Hematopoietic multipotent progenitor cell (in vitro differentiated cells): ENCODE measurements around the gene TM7SF2. TPM values are rescaled to one million over a fixed set of nuclear protein-coding genes. Genes with fewer than 3 reads are reported as not detected.

Experiments used
- DNase-seq, 3 donors: peaks; one replicate each; pipeline ENCODE4 v3.0.0-alpha.2; 2011 to 2015; ENCODE audit warnings: low read depth in 2 of 3, low spot score in 2 of 3
- total RNA-seq: library from RNA; depleted of rRNA; stranded (reverse); fragments of >200 nt; gene quantifications from one replicate; pipeline ENCODE4 v1.2.3, GENCODE V29; 2012

Gene TM7SF2
- total RNA-seq, 1 donor: 46.6 TPM

DNA sequence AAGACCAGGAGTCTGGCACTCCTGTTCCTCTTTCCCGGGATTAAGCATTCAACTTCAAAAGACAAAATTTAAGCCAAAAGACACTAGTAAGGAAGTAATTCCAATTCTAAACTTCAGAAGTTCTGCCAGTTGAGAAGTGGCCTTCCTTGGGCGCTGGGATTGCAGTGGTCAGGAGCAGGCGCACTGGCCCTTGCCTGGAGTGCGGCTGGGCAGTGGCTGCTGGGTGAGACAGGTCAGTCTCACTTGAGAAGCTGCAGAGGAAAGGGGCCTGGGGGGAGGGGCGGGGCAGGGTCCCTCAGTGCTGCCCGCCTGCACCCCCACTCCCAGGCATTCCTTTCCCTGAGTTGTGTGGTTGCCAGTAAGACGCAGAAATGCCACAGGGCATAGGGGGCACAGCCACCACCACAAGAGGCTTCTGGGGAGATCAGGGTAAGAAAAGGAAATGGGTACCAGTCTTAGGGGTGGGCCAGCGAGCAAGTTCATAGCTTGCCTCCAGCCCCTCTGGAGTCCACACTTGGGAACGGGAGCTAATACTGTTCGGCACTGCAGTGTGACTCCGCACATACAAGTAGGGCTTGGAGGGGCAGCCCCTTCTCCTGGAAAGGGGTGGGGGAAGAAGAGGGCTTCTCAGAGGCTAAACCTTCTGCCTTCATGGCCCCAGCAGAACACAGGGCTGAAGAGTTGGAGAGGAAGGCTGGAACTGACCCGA lies 16.0 kb downstream of the TM7SF2 start:
- DNase-seq: no peak

DNA sequence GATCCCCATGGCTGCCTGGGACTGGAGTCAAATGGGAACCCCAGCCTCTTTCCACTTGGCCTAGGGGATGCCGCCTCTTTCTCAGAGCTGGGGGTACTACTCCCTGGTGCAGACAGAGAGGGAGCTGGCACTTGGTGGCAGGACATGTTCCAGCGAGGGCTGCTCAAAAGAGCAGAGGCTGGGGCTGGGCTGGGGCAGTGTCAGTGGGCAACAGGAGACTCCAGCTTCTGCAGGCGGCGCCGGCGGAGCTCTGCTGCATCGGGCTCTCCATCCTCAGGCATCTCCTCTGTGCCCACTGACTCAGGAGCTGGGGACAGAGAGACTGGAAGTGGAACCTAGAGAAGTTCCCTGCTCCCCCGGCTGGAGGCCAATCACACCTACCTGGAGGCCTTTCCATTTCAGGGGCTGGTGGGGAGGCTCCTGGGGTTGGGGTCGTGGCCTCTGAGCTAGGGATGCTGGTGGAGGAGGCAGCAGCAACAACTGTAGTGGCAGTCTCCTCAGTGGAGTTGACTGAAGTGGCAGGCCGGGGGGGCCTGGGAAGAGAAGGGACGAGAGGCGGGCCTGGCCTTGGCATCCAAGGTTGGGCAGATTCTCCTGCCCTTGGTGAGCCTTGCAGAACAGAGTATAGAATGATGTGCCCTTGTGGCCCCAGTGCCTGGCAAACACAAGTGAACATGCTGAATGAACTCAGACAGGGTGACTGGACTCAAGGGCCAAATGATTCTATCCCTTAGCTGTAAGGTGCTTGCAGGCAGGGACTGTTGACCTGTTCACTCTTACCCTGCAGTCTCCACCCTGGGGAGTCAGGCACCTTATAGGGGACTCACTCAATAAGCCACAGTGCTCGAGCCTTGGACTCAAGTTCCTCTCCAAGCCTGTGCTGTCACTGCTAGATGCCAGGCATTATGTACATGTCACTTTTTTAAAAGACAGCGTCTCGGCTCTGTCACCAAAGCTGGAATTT lies 16.8 kb downstream of the TM7SF2 start:
- DNase-seq: no peak

DNA sequence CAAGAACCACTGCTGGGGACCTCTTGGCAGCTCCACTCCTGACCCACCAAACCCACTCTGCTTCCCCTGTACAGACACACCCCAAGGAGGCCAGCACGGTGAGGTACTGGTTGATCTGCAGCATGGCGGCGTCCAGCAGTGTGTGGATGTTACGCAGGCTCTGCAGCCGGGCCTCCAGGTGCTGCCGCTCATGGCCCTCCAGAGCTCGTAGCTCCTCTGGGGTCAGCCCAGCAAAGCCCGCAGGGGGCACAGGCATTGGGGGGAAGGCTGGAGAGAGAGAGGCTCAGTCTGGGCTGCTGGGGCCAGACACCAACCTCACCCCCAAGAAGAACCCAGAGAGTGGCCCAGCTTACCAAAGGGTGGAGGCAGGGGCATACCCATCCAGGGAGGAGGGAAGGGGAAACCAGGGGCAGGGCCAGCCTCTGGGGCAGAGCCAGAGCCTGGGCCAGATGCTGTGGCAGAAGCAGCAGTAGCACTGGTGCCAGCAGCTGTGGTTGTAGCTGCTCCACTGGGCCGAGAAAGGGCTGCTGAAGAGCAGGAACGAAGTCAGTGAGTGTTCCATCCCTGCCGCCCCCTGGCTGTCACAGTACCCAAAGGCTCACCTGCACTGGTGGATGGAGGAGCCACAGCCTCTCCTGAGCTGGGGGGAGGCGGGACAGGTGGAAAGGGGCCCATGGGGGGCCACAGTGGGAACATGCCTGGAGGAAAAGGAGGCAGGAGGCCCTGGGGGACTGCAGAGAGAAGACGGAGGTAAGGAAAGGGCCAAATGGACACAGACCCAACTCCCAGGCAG lies 18.2 kb downstream of the TM7SF2 start:
- no peak for DNase-seq

DNA sequence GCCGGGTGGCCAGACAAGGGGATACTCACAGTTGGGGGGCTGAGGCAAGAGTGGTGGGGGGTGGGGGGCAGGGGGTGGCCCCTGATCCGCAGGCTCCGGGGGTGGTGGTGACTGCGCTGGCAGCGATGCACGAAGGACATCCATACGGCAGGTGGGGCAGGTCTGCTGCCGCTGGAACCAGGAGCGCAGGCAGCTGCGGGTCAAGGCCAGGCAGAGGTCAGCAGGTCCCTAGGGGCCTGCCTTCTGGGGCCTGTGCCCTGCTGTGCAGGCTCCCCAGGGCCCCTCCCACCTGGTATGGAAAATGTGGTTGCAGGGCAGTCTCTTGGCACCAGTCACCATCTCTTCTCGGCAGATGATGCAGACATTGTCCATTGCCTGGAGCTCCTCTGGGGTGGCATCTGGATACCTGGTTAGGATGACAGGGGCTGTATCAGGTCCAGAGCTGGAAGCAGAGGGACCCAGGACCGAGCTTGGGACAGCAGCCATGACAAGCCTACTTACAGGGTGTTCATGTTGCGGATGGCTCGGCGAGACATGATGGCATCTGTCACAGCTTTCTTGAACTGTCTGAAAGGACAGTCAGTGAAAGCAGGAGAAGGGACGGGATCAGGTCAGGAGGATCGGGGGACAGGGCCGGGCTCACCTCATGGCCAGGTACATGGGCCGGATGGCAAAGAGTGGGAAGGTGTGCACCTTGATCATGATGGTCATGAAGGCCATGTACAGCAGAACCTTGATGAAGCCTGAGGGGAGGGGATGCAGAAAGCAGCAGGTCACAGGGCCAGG lies 19.2 kb downstream of the TM7SF2 start:
- no peak for DNase-seq

DNA sequence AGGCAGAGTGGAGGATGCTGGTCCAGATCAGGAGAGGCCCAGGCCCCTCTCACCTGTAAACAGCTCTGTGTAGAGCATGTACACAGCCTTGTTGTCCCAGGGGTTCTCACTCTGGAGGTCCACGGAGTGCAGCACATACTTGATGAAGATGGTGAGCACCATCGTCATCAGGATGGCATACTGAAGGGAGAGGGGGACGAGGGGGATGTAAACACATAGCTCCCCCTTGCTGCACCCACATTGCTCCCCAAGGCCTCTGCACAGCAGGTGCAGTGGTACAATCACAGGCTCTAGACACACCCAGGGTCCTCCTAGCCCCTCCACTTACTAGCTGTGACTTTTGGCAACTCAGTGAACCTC lies 19.7 kb downstream of the TM7SF2 start:
- no peak for DNase-seq

DNA sequence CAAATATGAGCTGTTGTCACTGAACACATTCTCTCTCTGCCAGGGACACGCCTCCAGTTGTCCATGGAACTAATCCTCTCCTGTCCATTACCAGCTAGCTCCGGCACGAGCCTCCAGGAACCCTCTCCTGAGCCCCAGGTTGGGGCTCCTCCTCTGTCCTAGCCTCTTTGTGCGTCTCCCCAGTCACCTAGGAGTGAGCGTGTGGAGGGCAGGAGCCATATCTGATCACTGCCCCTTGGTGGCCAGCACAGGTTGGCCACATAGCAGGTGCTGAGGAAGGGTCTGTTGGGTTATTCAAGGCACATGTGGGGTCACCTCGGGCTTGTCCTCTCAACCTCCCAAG lies 20.2 kb downstream of the TM7SF2 start:
- no peak for DNase-seq

DNA sequence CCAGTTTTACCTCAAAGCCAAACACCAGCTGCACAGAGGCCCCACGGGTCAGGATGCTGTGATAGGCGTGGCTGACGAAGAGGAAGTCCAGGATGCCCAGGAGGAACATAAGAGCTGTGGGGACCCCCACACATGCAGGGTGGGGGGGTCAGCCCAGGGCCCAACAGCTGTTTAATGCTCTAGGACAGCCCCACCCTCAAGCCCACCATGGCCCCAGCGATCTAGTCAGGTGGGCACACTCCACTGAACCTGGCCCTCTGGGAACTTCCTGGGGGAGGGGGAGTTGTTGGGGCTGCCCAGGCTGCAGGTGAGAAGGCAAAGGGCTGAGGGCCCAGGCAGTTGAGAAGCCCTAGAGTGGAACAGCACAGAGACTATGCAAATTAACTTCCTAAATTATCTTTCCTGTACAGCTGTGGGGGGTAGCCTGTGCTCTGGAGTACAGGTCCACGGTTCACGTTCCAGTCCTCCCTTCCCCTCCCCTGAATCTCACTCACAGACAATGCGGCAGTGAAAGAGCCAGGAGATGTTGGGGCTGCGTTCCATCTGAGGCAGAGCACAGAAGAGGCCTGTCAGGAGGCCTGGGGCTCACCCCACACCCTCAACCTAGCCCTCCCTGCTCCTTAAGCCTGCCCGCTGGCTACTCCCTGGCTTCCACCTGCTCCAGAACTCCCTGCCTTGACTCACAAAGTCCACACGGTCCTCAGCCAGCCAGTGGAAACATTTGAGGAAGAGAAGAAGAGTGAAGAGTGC lies 20.7 kb downstream of the TM7SF2 start:
- DNase-seq: no peak

DNA sequence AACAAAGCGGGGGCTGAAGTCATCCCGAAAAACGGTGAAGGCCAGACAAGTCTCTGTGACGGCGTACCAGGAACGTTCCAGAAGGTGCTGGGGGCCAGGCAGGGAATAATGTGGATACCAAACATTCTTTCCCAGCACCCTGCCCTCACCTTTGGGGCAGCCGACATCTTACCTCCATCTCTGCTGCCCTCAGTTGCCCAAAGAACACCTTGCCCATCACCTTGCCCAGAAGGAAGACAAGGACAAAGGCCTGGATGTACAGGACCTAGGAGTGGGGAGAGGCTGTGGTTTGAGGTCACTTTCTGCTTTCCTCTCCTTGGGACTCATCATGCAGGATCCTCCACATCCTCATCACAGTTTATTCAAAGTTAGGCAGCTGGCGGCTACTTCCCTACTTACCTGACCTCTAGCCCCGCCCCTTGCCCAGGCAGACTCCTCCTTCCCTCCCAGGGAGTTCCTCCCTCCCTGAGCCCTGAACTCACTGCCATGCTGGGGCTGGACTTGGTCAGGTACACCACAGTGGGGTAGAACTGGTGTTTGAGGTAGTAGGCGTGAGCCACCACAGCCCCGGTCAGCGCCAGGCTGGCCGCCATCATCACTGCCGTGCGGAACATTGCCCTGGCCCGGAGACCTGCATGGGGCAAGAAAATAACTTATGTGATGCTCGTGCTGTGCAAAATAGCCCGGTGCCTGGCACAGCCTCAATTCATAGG lies 21.5 kb downstream of the TM7SF2 start:
- peak in 2 of 3 donors; percentile 41 to 42 for DNase-seq

DNA sequence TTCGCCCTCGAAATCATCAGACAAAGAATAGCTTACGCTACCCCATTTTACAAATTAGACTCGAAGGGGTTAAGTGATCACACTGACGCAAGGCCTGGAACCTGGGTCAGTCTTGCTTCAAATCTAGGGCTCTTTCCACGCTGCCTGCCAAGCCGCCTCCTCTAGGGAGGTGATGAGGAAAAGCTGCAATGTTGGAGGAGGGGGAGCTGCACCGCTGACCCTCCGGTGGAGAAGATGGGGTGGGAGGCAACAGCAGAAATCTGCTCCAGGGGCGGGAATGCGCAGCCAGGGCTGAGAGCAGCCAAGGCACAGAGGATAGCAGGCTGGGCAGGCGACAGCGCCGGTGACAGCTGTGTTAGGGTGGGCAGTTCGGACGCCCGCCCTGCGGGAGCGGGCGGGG lies 22.1 kb downstream of the TM7SF2 start:
- DNase-seq: no peak

DNA sequence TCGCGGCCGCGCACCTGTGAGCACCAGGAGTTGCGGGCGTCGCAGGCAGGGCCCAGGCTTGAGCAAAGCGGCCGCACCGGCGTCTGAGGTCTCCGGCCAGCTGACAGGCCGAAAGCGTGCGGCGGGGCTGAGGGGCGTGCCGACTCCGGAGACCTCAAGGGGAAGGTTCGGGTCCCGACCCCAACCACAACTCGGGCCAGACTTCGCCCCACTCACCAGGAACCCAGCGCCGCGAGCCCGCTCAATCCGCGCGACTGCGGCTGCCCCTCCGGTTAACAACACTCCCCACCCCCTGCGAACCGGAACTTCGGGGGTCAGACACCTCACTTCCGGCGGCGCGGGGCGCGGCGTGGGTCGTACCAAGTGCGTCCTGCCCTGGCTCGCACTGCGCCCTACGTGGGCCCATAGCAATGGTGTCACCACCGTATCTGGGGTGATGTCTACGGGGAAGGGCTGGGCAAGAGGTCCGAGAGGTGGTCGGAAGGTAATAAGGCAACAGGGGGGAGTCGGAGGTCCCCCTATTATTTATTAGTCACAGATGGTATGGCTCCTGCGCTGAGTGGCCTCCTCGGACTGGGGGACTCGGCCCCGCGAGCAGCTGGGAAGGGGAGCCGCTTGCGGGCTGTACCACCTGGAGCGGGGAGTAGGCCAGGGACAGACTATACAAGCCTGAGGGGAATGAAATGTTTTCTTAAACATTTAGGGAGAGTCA lies 22.7 kb downstream of the TM7SF2 start, which contains the start of gene SYVN1:
Gene SYVN1 (minus strand): TSS at position 280 of the 712 bp plus-strand sequence. CDS start 918 bp downstream, outside the sequence.
- DNase-seq: peak; percentile 89 to 94 (median 93)

DNA sequence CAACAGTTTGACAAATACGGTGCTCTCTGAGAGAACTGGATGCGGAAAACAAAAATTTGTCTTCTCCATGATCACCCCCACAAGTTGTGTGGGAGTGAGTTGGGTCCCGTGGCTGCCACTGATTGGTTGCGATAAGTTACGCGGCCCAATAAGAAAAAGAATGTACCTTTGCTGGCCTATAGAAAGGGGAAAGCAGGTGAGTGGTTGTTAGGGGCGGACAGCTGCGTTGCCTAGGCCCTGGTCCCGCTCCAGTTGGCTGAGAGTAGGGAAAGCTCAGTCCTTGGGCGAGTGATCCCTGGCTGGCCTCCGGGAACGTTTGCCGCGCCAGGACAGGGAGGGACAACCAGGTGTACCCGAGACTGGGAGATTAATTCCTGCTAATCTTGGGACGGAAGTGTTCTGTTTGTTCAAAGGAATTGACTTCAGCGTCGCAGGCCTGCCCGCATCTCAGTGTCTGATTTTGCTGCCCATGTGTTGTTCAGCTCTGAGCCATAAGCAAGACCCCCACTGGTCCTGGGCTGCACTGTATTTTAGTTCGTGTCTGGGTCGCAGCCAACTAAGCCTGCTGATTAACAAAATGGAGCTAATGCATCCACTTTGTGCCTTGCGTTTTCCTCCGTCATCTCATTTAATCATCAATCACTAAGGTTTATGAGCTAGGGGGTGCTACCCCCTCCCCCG lies 23.4 kb downstream of the TM7SF2 start:
- peak; percentile 77 to 97 (median 94) for DNase-seq

DNA sequence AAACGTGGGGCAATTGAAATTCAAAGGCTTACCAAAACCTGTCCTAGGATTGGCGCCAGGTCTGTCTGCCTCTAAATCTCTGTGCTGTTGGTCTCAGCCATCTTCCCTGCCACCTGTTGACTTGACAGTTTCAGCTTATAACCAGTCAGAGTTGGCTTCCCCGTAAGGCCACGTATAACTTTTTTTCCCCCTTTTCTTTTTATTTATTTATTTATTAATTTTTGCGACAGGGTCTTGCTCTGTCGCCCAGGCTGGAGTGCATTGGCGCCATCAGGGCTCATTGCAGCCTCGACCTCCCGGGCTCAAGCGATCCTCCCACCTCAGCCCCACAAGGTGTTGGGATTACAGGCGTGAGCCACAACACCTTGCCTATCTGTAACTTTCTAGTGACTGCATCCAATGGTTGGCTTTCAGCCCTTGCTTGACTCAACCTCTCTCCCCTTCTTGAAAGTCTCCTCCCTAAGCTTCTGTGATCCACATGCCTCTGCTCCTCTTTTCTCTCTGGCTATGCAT lies 24.0 kb downstream of the TM7SF2 start:
- DNase-seq: no peak

DNA sequence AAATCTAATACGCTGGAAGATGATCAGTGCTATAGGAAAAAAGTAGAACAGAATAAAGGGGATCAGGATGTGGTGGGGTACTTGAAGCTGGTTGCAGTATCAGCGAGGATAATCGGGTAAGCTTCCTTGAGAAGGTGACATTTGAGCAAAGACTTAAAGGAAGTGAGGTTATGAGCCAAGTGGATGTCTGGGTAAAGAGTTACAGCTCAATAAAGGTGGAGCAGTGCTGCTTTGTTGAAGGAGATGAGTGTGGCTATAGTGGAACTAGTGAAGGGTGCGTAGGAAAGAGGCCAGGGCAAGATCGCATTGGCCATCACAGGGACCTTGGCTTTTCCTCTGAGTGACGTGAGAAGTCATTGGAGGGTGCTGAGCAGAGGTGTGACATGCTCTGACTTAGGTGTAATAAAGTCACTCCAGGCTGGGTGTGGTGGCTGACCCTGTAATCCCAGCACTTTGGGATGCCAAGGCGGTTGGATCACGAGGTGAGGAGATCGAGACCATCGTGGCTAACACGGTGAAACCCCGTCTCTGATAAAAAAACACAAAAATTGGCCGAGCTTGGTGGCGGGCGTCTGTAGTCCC lies 24.9 kb downstream of the TM7SF2 start:
- no peak for DNase-seq

DNA sequence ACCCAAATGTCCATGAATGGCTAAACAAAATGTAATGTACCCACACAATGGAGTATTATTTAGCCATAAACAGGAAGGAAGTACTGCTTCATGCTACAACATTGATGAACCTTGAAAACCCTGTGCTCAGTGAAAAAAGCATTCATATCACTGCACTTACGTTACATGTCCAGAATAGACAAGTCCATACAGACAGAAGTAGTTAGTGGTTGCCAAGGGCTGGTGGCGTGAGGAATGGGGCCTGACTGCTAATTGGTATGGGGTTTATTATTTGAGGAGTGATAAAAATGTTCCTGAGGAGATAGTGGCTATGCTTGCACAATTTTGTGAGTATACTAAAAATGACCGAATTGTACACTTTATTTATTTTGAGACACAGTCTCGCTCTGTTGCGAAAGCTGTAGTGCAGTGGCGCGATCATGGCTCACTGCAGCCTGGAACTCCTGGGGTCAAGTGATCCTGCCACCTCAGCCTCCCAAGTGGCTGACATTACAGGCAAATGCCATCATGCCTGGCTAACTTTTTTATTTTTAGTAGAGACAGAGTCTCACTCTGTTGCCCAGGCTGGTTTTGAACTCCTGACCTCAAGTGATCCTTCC lies 30.3 kb downstream of the TM7SF2 start:
- no peak for DNase-seq

DNA sequence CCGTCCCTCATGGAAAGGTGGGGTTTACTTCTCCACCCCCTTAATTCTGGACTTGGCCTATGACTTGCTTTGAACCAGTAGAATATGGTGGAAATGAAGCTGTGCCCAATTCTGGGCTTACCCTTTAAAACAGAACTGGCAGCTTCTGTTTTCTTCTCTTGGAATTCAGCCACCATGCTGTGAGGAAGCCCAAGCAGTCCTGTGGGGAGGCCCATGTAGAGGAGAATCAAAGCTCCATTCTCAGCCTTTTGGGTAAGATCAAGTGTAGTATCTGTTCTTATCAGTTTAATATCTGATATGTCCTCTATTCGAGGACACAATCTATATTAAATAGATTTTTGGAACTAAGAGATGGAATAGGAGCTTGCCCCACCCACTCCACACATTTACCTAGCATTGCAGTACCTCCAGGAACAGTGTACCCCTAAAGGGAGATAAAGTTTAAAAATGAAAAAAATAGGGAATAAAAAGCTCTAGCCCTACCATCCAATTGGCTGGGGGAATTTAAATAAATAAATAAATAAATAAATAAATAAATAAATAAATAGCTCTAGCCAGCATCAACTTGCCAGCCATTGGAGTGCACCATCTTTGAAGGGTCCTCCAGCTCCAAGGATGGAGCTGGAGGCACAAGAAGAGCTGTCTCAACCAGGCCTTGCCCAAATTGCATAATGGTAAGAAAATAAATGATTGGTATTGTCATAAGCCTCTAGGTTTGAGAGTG lies 35.8 kb downstream of the TM7SF2 start:
- no peak for DNase-seq

DNA sequence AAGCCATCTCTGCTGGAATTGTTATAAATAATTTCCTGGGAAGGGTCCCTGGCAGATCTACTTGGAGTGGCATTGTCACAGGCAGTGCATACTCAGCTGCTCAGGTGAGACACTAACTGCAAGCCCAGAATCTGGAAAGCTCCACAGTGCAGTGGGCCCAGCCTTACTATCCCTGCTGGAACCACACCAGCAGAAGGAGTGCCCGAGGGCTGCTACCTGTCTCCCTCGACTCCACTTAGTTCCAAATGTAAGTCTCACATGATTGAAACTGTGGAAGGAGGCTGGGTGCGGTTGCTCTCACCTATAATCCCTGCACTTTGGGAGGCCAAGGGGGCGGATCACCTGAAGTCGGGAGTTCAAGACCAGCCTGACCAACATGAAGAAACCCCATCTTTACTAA lies 37.0 kb downstream of the TM7SF2 start:
- no peak for DNase-seq
